Esophagus muscularis mucosa (tissue), 3 donors: Measurements from ENCODE around the gene NQO2.
"Not testable (repeated sequence)": the region's sequence is repeated elsewhere in the genome, so short reads cannot be mapped to it uniquely, and the experiment has no call there.

Experiments
- POLR2AphosphoS5 ChIP-seq, 2 donors: sonication (generic); formaldehyde crosslinking; IDR thresholded peaks; one replicate each; pipeline ENCODE4 v1.6.1; 2017; ENCODE audit warnings: antibody characterized with exemption in 2 of 2
- TF ChIP-seq, protein P1 (sequence below), 3 experiments: fragments of 200-600 bp in 2 of 3; fragments of 450-650 bp in 1 of 3; sonication (generic) in 2 of 3; IDR thresholded peaks; one replicate each; pipeline ENCODE4 v1.5.1; 2017 to 2019; ENCODE audit warnings: antibody characterized with exemption in 3 of 3, mild to moderate bottlenecking in 2 of 3, moderate library complexity in 1 of 3

DNA sequence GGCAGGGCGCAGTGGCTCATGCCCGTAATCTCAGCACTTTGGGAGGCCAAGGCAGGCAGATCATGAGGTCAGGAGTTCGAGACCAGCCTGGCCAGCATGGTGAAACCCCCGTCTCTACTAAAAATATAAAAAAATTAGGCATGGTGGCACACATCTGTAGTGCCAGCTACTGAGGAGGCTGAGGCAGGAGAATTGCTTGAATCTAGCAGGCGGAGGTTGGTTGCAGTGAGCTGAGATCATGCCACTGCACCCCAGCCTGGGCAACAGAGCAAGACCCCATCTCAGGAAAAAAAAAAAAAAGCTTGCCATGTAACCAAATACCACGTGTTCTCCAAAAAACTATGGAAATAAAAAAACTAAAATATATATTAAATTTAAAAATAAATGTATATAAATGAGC lies 26.5 kb upstream of the NQO2 start:
- TF ChIP-seq, protein P1, sequence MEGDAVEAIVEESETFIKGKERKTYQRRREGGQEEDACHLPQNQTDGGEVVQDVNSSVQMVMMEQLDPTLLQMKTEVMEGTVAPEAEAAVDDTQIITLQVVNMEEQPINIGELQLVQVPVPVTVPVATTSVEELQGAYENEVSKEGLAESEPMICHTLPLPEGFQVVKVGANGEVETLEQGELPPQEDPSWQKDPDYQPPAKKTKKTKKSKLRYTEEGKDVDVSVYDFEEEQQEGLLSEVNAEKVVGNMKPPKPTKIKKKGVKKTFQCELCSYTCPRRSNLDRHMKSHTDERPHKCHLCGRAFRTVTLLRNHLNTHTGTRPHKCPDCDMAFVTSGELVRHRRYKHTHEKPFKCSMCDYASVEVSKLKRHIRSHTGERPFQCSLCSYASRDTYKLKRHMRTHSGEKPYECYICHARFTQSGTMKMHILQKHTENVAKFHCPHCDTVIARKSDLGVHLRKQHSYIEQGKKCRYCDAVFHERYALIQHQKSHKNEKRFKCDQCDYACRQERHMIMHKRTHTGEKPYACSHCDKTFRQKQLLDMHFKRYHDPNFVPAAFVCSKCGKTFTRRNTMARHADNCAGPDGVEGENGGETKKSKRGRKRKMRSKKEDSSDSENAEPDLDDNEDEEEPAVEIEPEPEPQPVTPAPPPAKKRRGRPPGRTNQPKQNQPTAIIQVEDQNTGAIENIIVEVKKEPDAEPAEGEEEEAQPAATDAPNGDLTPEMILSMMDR (IDR thresholded peaks at IDR 0.05): not testable (repeated sequence)
- not testable (repeated sequence) for TF ChIP-seq POLR2AphosphoS5 (IDR thresholded peaks at IDR 0.05)
